ENCODE results near the gene POLD4.

Gene POLD4

DNA sequence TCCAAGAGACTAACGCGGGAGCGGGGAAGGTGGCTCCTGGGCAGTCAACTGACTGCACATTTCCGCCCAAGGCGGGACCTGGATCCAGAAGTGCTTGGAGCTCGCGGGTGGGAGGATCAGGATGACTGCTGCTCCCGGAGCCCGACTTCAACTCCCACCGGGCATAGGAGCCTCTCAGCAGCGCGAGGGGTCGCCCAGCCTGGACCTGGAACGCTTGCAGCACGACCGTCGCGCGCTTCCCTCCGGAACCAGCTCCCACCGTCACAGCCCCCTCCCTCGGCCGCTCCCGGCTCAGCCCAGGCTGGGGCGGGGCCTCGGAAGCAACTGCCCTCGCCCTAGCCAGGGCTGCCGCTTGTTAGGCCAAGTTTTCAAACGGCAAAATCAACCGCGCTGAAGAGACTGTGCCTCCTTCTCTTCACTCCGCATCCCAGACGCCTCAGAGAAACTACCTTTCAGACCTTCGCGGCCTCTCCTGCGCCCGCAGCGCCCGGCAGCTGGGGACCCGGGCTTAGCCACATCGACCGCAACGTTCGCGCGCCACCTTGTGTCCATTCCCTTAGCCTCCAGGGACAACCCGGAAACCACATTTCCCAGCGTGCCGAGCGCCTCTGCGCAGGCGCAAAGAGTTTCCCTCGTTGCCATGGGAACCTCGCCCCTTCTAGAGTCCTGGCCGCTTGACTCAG is 36.0 kb downstream of the POLD4 start:
- FAIRE-seq (no peak), DNase-seq (ENCODE audit: insufficient read length, low spot score) (peak; percentile 100)
- TF ChIP-seq, protein P1, sequence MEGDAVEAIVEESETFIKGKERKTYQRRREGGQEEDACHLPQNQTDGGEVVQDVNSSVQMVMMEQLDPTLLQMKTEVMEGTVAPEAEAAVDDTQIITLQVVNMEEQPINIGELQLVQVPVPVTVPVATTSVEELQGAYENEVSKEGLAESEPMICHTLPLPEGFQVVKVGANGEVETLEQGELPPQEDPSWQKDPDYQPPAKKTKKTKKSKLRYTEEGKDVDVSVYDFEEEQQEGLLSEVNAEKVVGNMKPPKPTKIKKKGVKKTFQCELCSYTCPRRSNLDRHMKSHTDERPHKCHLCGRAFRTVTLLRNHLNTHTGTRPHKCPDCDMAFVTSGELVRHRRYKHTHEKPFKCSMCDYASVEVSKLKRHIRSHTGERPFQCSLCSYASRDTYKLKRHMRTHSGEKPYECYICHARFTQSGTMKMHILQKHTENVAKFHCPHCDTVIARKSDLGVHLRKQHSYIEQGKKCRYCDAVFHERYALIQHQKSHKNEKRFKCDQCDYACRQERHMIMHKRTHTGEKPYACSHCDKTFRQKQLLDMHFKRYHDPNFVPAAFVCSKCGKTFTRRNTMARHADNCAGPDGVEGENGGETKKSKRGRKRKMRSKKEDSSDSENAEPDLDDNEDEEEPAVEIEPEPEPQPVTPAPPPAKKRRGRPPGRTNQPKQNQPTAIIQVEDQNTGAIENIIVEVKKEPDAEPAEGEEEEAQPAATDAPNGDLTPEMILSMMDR (IDR thresholded peaks at IDR 0.05; ENCODE audit: insufficient read depth, missing control alignments) = peak; percentile 90

DNA sequence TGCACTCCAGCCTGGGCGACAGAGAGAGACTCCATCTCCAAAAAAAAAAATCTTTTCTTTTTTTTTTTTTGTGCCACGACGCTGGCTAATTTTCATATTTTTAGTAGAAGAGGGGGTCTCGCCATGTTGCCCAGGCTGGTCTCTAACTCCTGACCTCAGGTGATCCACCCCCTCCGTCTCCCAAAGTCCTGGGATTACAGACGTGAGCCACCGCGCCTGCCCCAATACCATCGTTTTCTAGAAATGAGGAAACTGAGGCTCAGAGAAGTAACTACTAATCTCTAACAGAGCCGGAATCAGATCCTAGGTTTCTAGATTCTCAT is 36.5 kb downstream of the POLD4 start:
- TF ChIP-seq, protein P1 (IDR thresholded peaks at IDR 0.05; ENCODE audit: insufficient read depth, missing control alignments) = no peak
- FAIRE-seq (no peak), DNase-seq (ENCODE audit: insufficient read length, low spot score) (no peak)

DNA sequence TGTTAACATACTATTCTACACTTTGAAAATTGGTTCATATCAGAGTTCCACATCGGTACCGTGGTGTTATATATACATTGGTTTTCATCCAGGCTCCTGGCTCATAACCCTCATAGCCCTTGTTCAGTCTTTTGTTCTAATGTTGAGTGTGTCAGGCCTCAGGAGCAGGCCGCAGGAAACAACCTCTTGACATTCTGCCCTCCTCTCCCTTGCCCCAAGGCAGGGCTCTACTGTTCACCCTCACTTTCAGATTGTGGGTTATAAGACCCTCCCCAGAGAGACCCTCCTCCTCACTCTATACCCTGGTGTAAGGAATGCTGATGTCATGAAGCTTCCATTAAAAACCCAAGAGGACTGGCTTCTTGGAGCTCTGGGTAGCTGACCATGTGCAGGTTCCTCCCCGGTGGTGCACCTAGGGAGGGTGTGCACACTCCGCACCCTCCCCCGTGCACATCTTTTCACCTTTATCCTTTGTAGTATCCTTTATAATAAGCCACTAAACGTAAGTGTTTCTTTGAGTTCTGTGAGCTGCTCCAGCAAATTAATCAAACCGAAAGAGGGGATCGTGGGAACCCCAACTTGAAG is 37.9 kb downstream of the POLD4 start:
- TF ChIP-seq, protein P1 (IDR thresholded peaks at IDR 0.05; ENCODE audit: insufficient read depth, missing control alignments) = no peak
- DNase-seq (ENCODE audit: insufficient read length, low spot score) (no peak), FAIRE-seq (no peak)

DNA sequence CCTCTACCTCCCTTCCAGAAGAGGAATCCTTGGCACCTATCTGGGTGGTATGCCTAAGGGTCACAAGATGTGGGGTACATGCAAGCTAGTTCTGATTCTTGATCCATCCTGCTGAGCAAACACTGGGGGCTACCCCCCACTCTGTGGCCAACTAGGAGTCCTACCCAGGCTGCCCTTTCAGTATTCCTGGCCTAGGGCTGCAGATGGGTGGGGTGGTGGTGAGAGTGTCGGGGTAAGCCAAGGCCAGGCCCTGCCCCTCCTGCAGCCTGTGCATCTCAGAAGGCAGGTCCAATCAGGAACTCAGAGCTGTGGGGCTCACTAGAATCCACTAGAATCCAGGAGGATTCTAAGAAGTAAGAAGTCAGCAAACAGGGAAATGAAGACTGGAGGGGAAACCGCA is 39.1 kb downstream of the POLD4 start:
- no peak for DNase-seq (ENCODE audit: insufficient read length, low spot score)
- FAIRE-seq = no peak
- TF ChIP-seq, protein P1 (IDR thresholded peaks at IDR 0.05; ENCODE audit: insufficient read depth, missing control alignments) = no peak

DNA sequence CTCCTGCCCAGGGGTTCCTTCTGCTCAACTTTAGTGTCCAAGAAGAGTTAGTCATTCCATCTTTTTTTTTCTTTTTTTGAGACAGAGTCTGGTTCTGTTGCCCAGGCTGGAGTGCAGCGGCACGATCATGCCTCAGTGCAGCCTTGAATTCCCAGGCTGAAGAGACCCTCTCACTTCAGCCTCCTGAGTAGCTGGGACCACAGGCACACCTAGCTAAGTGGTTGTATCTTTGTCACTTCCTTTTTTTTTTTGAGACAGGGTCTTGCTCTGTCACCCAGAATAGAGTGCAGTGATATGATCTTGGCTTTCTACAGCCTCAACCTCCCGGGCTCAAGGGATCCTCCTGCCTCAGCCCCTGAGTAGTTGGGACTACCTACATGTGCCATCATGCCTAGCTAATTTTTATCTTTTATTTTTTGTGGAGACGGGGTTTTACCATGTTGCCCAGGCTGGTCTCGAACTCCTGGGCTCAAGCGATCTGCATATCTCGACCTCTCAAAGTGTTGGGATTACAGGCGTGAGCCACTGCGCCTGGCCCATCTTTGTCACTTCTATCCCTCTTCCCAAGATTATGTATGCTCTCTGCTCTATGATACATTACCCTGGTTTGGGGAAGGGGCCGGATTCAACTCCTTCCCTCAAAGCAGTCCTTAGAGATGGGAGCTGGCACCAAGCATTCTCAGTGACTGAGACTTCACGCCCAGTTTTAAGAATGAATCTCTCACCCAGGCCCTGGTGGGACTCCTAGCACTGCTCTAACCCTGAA is 40.0 kb downstream of the POLD4 start:
- TF ChIP-seq, protein P1 (IDR thresholded peaks at IDR 0.05; ENCODE audit: insufficient read depth, missing control alignments) = no peak
- DNase-seq (ENCODE audit: insufficient read length, low spot score) = no peak
- no peak for FAIRE-seq

DNA sequence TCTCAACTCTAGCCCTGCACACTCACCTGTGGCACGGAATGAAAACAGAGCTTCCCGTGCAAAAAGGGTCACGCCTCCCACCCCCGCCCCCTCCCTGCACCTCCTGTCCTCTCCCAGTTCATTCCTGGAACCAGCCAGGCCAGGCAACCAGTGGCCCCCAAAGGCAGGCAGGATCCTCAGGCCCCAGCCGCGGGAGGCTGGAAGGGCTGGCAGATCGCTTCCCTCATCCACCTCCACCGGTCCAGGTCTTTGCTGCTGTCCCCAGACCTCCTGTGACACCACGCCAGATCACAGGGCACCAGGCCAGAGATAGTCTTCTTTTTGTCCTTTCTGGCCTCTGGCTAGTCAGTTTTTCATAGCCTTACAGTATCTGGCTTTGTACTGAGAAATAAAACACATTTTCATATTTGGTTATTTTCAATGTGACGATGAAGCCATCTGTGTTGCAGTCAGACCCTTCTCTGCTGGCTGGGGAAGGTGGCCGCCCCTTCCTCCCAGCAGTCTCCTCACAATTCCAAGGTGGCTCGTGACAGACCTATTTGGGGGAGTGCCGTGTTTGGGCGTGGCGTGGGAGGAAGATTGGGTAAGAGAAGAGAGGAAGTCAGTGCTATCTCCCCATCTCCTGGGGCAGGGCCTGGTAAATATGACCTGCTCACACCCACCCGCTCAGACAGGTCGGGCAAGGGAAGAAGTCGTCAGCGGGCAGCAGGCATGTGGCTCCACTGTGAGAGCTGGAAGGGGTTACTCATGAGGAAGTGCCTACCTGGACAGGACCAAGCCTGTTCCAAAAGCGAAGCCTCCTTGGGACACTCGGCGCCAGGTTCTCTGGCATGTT is 40.9 kb downstream of the POLD4 start:
- DNase-seq (ENCODE audit: insufficient read length, low spot score) = no peak
- no peak for FAIRE-seq
- TF ChIP-seq, protein P1 (IDR thresholded peaks at IDR 0.05; ENCODE audit: insufficient read depth, missing control alignments) = no peak

Measured in D721Med (cell line).